ENCODE results near the gene ZNF469.

DNA sequence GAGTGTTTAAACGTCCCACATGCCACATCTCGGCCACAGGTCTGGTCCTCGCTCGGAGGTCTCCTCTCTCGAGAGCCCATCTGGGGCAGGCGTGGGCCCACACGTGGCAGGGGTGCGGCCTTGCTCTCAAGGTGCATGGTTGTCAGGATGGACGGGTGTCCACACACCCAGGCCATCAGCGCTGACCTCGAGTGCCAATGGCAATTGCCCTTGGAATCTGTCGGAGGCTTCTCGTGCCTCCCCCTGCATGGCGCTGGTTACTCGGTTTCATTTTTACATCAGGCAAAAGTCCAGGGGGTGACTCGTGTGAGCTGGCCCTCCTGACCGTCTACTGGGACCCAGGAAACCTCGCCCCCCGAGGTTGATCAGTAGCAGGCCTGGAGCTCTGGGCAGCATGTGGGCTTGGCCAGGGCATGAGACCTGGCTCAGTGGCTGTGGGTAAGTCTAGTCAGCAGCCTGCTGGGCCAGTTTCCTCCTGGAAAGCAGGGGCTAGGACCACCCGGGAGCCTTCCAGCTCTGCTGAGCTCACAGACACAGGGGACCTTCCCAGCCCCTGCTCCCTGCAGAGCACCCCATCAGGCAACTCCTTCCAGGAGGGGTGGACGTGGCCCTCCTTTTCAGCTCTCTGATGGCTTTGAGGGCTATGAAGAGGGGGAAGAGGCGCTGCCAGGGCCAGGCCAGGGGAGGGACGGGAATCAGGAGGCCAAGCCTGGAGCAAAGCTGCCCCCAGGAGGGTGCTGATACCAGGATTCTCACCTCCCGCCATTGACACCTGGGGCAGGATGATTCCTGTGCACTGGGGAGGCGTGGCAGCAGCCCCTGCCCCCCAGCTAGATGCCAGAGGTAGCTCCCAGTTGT lies 3.7 kb upstream of the ZNF469 start:
- TF ChIP-seq, protein P1, sequence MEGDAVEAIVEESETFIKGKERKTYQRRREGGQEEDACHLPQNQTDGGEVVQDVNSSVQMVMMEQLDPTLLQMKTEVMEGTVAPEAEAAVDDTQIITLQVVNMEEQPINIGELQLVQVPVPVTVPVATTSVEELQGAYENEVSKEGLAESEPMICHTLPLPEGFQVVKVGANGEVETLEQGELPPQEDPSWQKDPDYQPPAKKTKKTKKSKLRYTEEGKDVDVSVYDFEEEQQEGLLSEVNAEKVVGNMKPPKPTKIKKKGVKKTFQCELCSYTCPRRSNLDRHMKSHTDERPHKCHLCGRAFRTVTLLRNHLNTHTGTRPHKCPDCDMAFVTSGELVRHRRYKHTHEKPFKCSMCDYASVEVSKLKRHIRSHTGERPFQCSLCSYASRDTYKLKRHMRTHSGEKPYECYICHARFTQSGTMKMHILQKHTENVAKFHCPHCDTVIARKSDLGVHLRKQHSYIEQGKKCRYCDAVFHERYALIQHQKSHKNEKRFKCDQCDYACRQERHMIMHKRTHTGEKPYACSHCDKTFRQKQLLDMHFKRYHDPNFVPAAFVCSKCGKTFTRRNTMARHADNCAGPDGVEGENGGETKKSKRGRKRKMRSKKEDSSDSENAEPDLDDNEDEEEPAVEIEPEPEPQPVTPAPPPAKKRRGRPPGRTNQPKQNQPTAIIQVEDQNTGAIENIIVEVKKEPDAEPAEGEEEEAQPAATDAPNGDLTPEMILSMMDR (IDR thresholded peaks at IDR 0.05): no peak
- no peak for TF ChIP-seq EP300 (IDR thresholded peaks at IDR 0.05)
- no peak for TF ChIP-seq POLR2A (IDR thresholded peaks at IDR 0.05)
